ENCODE results near the gene UVSSA.

DNA sequence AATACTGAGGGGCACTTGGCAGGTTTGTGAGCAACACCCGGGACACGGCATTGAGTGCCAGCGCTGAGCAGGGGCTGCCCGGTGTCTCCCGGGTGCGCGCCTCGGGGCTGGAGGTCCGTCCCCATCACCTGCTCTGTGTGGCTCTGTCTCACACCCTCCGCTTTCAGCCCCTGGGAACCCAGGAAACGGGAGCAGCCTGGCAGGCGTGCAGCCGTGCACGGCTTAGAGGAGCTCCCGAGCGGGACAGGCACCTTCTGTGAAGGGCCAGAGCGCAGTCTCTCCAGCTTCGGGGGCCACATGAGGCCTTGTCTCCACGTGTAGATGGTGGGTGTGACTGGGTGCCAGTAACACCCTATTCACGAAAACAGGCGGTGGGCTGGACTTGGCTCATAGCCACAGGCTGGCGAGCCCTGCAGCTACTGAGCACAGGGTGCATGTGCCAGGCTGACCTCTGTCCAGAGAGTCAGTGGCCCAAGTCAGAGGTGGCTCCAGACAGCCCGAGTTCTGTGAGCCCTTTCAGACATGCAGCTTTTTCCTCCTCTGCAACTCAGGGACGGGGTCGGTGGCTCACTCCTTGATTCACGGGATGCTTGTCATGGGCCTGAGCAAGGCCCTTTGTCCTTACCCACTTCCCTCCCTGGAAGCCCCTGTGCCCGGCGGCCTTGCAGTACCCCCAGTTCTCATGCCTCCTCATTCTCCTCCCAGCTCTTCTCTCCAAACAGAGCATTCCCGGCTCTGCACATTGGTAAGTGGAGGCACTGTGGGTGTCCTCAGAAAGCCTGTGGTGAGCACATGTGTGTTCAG lies 23.5 kb downstream of the UVSSA start:
- TF ChIP-seq RELA (CRISPR knock-in tag; IDR thresholded peaks at IDR 0.05; ENCODE audit: borderline replicate concordance) = no peak
- no peak for TF ChIP-seq RORB (CRISPR knock-in tag; IDR thresholded peaks at IDR 0.05)
- TF ChIP-seq, protein P1, sequence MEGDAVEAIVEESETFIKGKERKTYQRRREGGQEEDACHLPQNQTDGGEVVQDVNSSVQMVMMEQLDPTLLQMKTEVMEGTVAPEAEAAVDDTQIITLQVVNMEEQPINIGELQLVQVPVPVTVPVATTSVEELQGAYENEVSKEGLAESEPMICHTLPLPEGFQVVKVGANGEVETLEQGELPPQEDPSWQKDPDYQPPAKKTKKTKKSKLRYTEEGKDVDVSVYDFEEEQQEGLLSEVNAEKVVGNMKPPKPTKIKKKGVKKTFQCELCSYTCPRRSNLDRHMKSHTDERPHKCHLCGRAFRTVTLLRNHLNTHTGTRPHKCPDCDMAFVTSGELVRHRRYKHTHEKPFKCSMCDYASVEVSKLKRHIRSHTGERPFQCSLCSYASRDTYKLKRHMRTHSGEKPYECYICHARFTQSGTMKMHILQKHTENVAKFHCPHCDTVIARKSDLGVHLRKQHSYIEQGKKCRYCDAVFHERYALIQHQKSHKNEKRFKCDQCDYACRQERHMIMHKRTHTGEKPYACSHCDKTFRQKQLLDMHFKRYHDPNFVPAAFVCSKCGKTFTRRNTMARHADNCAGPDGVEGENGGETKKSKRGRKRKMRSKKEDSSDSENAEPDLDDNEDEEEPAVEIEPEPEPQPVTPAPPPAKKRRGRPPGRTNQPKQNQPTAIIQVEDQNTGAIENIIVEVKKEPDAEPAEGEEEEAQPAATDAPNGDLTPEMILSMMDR (IDR thresholded peaks at IDR 0.05) = no peak
- TF ChIP-seq ZNF416 (CRISPR knock-in tag; IDR thresholded peaks at IDR 0.05) = no peak
- TF ChIP-seq NR1H2 (CRISPR knock-in tag; IDR thresholded peaks at IDR 0.05) = no peak
- TF ChIP-seq ZNF232 (CRISPR knock-in tag; IDR thresholded peaks at IDR 0.05) = no peak
- TF ChIP-seq SP1 (CRISPR knock-in tag; conservative IDR thresholded peaks at IDR 0.05) = no peak
- TF ChIP-seq ESRRA (CRISPR knock-in tag; IDR thresholded peaks at IDR 0.05; ENCODE audit: borderline replicate concordance) = no peak
- TF ChIP-seq, protein P2, sequence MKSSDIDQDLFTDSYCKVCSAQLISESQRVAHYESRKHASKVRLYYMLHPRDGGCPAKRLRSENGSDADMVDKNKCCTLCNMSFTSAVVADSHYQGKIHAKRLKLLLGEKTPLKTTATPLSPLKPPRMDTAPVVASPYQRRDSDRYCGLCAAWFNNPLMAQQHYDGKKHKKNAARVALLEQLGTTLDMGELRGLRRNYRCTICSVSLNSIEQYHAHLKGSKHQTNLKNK (CRISPR knock-in tag; IDR thresholded peaks at IDR 0.05) = no peak
- TF ChIP-seq, protein P3, sequence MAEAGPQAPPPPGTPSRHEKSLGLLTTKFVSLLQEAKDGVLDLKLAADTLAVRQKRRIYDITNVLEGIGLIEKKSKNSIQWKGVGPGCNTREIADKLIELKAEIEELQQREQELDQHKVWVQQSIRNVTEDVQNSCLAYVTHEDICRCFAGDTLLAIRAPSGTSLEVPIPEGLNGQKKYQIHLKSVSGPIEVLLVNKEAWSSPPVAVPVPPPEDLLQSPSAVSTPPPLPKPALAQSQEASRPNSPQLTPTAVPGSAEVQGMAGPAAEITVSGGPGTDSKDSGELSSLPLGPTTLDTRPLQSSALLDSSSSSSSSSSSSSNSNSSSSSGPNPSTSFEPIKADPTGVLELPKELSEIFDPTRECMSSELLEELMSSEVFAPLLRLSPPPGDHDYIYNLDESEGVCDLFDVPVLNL (CRISPR knock-in tag; IDR thresholded peaks at IDR 0.05; ENCODE audit: borderline replicate concordance, low read depth) = no peak
- TF ChIP-seq, protein P4, sequence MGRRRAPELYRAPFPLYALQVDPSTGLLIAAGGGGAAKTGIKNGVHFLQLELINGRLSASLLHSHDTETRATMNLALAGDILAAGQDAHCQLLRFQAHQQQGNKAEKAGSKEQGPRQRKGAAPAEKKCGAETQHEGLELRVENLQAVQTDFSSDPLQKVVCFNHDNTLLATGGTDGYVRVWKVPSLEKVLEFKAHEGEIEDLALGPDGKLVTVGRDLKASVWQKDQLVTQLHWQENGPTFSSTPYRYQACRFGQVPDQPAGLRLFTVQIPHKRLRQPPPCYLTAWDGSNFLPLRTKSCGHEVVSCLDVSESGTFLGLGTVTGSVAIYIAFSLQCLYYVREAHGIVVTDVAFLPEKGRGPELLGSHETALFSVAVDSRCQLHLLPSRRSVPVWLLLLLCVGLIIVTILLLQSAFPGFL (CRISPR knock-in tag; IDR thresholded peaks at IDR 0.05; ENCODE audit: borderline replicate concordance) = no peak
- TF ChIP-seq, protein P5, sequence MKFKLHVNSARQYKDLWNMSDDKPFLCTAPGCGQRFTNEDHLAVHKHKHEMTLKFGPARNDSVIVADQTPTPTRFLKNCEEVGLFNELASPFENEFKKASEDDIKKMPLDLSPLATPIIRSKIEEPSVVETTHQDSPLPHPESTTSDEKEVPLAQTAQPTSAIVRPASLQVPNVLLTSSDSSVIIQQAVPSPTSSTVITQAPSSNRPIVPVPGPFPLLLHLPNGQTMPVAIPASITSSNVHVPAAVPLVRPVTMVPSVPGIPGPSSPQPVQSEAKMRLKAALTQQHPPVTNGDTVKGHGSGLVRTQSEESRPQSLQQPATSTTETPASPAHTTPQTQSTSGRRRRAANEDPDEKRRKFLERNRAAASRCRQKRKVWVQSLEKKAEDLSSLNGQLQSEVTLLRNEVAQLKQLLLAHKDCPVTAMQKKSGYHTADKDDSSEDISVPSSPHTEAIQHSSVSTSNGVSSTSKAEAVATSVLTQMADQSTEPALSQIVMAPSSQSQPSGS (CRISPR knock-in tag; IDR thresholded peaks at IDR 0.05; ENCODE audit: borderline replicate concordance, low read depth) = no peak
- TF ChIP-seq, protein P6, sequence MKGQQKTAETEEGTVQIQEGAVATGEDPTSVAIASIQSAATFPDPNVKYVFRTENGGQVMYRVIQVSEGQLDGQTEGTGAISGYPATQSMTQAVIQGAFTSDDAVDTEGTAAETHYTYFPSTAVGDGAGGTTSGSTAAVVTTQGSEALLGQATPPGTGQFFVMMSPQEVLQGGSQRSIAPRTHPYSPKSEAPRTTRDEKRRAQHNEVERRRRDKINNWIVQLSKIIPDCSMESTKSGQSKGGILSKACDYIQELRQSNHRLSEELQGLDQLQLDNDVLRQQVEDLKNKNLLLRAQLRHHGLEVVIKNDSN (CRISPR knock-in tag; IDR thresholded peaks at IDR 0.05) = no peak
